A549 (cell line): ENCODE measurements around the gene FOXK1. TPM values are rescaled to one million over a fixed set of nuclear protein-coding genes. Genes with fewer than 3 reads are reported as not detected.
A peak's percentile ranks its signal among the peaks of the same experiment; 100 is the strongest.

Experiments used
- ATAC-seq, 2 experiments: fragments of 200-7000 bp in 1 of 2; fragments of >200 bp in 1 of 2; cut with Nextera tagmentation in 1 of 2; cut with Tn5 transposase in 1 of 2; 3 replicates each; pipeline versions ENCODE4 v1.8.0 to v1.9.1; 2018 to 2020; ENCODE audit warnings: mild to moderate bottlenecking in 1 of 2, moderate library complexity in 1 of 2
- CTCF ChIA-PET: fragments of 300-600 bp; sonication (Branson Sonifier 250); formaldehyde crosslinking; extraction: SDS; loops from one replicate; lab custom pipeline; 2021; ENCODE audit warnings: antibody characterized with exemption, inconsistent platforms; lab: Yijun Ruan, JAX
- POLR2A ChIA-PET: fragments of 350-600 bp; formaldehyde crosslinking; extraction: SDS; loops from one replicate; lab custom pipeline; 2021; ENCODE audit warnings: antibody characterized with exemption, inconsistent platforms; lab: Yijun Ruan, JAX
- DNase-seq, 2 experiments: peaks; one replicate each; pipeline versions ENCODE4 v3.0.0 to v3.0.0-alpha.2; 2011 to 2016; ENCODE audit warnings: low read depth in 1 of 2, low spot score in 1 of 2
- FAIRE-seq: peaks from 2 replicates; lab custom pipeline; 2011; peaks lifted over from hg19 to GRCh38; lab: Jason Lieb, UNC
- H3K27ac ChIP-seq, 2 experiments: fragments of >200 bp; sonication (Bioruptor Twin); formaldehyde crosslinking; 3 replicates each; pipeline ENCODE4 v1.5.1; 2016 to 2017
- H3K4me1 ChIP-seq: fragments of >200 bp; sonication (Bioruptor Twin); formaldehyde crosslinking; 3 replicates; pipeline ENCODE4 v1.6.1; 2016
- H3K4me2 ChIP-seq: fragments of >200 bp; sonication (Bioruptor Twin); formaldehyde crosslinking; 3 replicates; pipeline ENCODE4 v1.6.1; 2016
- H3K4me3 ChIP-seq: fragments of >200 bp; sonication (Bioruptor Twin); formaldehyde crosslinking; 3 replicates; pipeline ENCODE4 v1.5.1; 2016
- H3K9me3 ChIP-seq: fragments of >200 bp; sonication (Bioruptor Twin); formaldehyde crosslinking; 3 replicates; pipeline ENCODE4 v1.6.1; 2016
- BHLHE40 ChIP-seq: IDR thresholded peaks from 2 replicates; pipeline ENCODE4 v1.6.1; 2012; ENCODE audit warnings: low read depth, low read length, inconsistent platforms
- CBX8 ChIP-seq: fragments of 200-600 bp; sonication (generic); IDR thresholded peaks from 2 replicates; pipeline ENCODE4 v1.6.1; 2016
- CEBPB ChIP-seq, 2 experiments: fragments of >200 bp in 1 of 2; sonication (Bioruptor Twin) in 1 of 2; formaldehyde crosslinking in 1 of 2; IDR thresholded peaks; 2 replicates each; pipeline ENCODE4 v1.6.1; 2012 to 2016
- CHD4 ChIP-seq: fragments of 200-600 bp; sonication (generic); IDR thresholded peaks from 2 replicates; pipeline ENCODE4 v1.6.1; 2016; ENCODE audit warnings: antibody characterized with exemption, mild to moderate bottlenecking, borderline replicate concordance
- EHMT2 ChIP-seq: fragments of 200-600 bp; sonication (generic); IDR thresholded peaks from 2 replicates; pipeline ENCODE4 v1.6.1; 2016; ENCODE audit warnings: antibody characterized with exemption, low read depth, mild to moderate bottlenecking, moderate library complexity
- FOSB ChIP-seq: fragments of 250-450 bp; sonication (Bioruptor Pico); IDR thresholded peaks from 2 replicates; pipeline ENCODE4 v1.5.0; 2020; ENCODE audit warnings: mild to moderate bottlenecking, moderate library complexity
- FOXS1 ChIP-seq: fragments of 250-450 bp; sonication (Bioruptor Pico); IDR thresholded peaks from 2 replicates; pipeline ENCODE4 v1.5.0; 2020; ENCODE audit warnings: mild to moderate bottlenecking, moderate library complexity
- GATA3 ChIP-seq: IDR thresholded peaks from 2 replicates; pipeline ENCODE4 v1.6.1; 2012; ENCODE audit warnings: borderline replicate concordance
- HEYL ChIP-seq: fragments of 250-450 bp; sonication (Bioruptor Pico); IDR thresholded peaks from 2 replicates; pipeline ENCODE4 v1.8.0; 2021; ENCODE audit warnings: mild to moderate bottlenecking, moderate library complexity
- HOXA7 ChIP-seq: fragments of 250-450 bp; sonication (Bioruptor Pico); IDR thresholded peaks from 2 replicates; pipeline ENCODE4 v1.5.0; 2020; ENCODE audit warnings: mild to moderate bottlenecking, moderate library complexity
- JUN ChIP-seq, 2 experiments: fragments of >200 bp; sonication (Bioruptor Twin); formaldehyde crosslinking; IDR thresholded peaks; 2 replicates in 1 of 2; 3 replicates in 1 of 2; pipeline ENCODE4 v1.6.1; 2016 to 2017
- JUNB ChIP-seq: fragments of >200 bp; sonication (Bioruptor Twin); formaldehyde crosslinking; IDR thresholded peaks from 2 replicates; pipeline ENCODE4 v1.6.1; 2016
- KDM1A ChIP-seq: fragments of 200-600 bp; sonication (generic); IDR thresholded peaks from 2 replicates; pipeline ENCODE4 v1.6.1; 2016; ENCODE audit warnings: low read depth, mild to moderate bottlenecking
- KDM5A ChIP-seq: fragments of 200-600 bp; sonication (generic); IDR thresholded peaks from 2 replicates; pipeline ENCODE4 v1.6.1; 2016; ENCODE audit warnings: antibody characterized with exemption, mild to moderate bottlenecking
- MYC ChIP-seq: IDR thresholded peaks from 2 replicates; pipeline ENCODE4 v1.6.1; 2012; ENCODE audit warnings: mild to moderate bottlenecking, inconsistent platforms, low read length, improper control_type of control experiment, borderline replicate concordance
- NPAS2 ChIP-seq: fragments of 250-450 bp; sonication (Bioruptor Pico); IDR thresholded peaks from 2 replicates; pipeline ENCODE4 v1.8.0; 2022; ENCODE audit warnings: mild to moderate bottlenecking, moderate library complexity, borderline replicate concordance
- POLR2AphosphoS2 ChIP-seq: conservative IDR thresholded peaks from 2 replicates; pipeline ENCODE4 v1.6.1; 2012; ENCODE audit warnings: low read length, improper control_type of control experiment, inconsistent platforms
- RAD21 ChIP-seq, 2 experiments: fragments of >200 bp in 1 of 2; sonication (Bioruptor Twin) in 1 of 2; formaldehyde crosslinking in 1 of 2; IDR thresholded peaks in 1 of 2; conservative IDR thresholded peaks in 1 of 2; 2 replicates in 1 of 2; 3 replicates in 1 of 2; pipeline ENCODE4 v1.6.1; 2012 to 2018; ENCODE audit warnings: inconsistent platforms in 1 of 2
- RARB ChIP-seq: fragments of 250-450 bp; sonication (Bioruptor Pico); IDR thresholded peaks from 2 replicates; pipeline ENCODE4 v1.8.0; 2021; ENCODE audit warnings: mild to moderate bottlenecking, moderate library complexity
- RCOR1 ChIP-seq: fragments of 150-350 bp; IDR thresholded peaks from 2 replicates; pipeline ENCODE4 v1.6.1; 2014; ENCODE audit warnings: antibody characterized with exemption, low read length, low read depth
- TFCP2L1 ChIP-seq: fragments of 250-450 bp; sonication (Bioruptor Pico); IDR thresholded peaks from 2 replicates; pipeline ENCODE4 v1.5.0; 2021; ENCODE audit warnings: mild to moderate bottlenecking
- TP53 ChIP-seq: fragments of 250-450 bp; sonication (Bioruptor Pico); IDR thresholded peaks from 2 replicates; pipeline ENCODE4 v1.5.0; 2021; ENCODE audit warnings: mild to moderate bottlenecking, moderate library complexity
- ZC3H11A ChIP-seq: fragments of 450-650 bp; IDR thresholded peaks from 2 replicates; pipeline ENCODE4 v1.6.1; 2014; ENCODE audit warnings: antibody characterized with exemption, mild to moderate bottlenecking
- ZSCAN20 ChIP-seq: fragments of 250-450 bp; sonication (Bioruptor Pico); IDR thresholded peaks from 2 replicates; pipeline ENCODE4 v1.8.0; 2022; ENCODE audit warnings: mild to moderate bottlenecking, moderate library complexity
- WGBS: methylation state at CpG from one replicate; pipeline ENCODE4 v1.1.6; 2017; ENCODE audit errors: missing lambda C conversion rate; 5-methylcytosine and 5-hydroxymethylcytosine counted together
- polyA plus RNA-seq, 4 experiments: library from polyadenylated mRNA; depleted of rRNA in 3 of 4; stranded (reverse); fragments of >200 nt; fragmentation: RNase III in 1 of 4; extraction: RNeasy Plus Mini Kit Qiagen cat#74134 plus additional on column Dnase treatment in 1 of 4; gene quantifications; 2 replicates in 3 of 4; 3 replicates in 1 of 4; pipeline ENCODE4 v1.2.3, GENCODE V29; 2011 to 2017
- TF ChIP-seq, protein P1 (sequence below): fragments of 250-450 bp; sonication (Bioruptor Pico); IDR thresholded peaks from 2 replicates; pipeline ENCODE4 v1.5.0; 2021; ENCODE audit warnings: mild to moderate bottlenecking, moderate library complexity, borderline replicate concordance
- TF ChIP-seq, protein P2 (sequence below): fragments of 150-350 bp; IDR thresholded peaks from 2 replicates; pipeline ENCODE4 v1.6.1; 2014; ENCODE audit warnings: low read depth, mild to moderate bottlenecking, low read length
- TF ChIP-seq, protein P3 (sequence below): IDR thresholded peaks from 2 replicates; pipeline ENCODE4 v1.6.1; 2012
- TF ChIP-seq, protein P4 (sequence below): IDR thresholded peaks from 2 replicates; pipeline ENCODE4 v1.6.1; 2012
- TF ChIP-seq, protein P5 (sequence below): fragments of 450-650 bp; IDR thresholded peaks from 2 replicates; pipeline ENCODE4 v1.6.1; 2014; ENCODE audit warnings: antibody characterized with exemption
- TF ChIP-seq, protein P6 (sequence below): fragments of 250-450 bp; sonication (Bioruptor Pico); IDR thresholded peaks from 2 replicates; pipeline ENCODE4 v1.5.0; 2020; ENCODE audit warnings: low read depth, mild to moderate bottlenecking, moderate library complexity
- TF ChIP-seq, protein P7 (sequence below): fragments of >200 bp; sonication (Bioruptor Twin); formaldehyde crosslinking; IDR thresholded peaks from 3 replicates; pipeline ENCODE4 v1.6.1; 2016
- TF ChIP-seq, protein P8 (sequence below): IDR thresholded peaks from 2 replicates; pipeline ENCODE4 v1.6.1; 2012; ENCODE audit warnings: low read depth, borderline replicate concordance

Gene FOXK1
- polyA plus RNA-seq, 2 of the 4 experiments (the other 2 are of a cell fraction), result 6.8 to 10.9 TPM

DNA sequence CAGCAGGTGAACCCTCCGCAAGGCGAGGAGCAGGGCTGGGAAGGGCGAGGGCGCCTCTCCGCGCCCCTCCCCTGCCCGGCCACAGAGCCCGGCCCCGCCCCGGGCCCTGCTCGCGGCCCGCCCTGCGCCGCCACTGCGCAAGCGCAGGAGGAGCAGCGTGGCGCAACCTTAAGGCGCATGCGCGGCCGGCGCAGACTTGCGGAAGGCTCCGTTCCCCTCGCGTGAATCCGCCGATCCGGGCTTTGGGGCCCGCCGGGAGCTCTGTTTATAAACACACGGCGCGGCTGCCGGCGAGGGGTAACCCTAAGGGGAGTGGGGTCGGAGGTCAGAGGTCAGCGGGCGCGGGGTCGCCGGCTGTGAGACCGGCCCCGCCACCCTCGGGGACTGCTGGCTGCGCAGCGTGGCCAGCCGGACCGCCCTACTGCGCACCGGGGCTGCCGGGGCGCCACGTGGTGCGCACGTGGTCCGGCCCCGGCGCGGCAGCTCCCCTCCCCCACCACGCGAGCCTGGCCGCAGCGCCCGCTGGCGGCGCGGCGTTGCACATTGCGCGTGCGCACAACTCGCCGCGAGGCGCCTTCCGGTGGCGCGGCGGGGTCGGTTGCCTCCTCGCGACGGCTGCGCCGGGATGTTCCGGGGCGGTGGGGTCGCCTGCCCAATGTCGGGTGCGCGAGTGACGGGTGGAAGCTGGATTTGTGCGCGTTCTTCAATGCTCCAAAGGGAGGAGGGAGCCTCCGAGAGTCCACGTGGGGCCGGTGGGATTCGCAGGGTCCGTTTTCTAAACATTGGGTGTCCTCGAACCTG, 40.2 kb upstream of the FOXK1 start:
- ChIA-PET POLR2A (interaction anchor here (0.5 to 2.3 kb wide), 25 partner anchors 10 to 1768 kb away, joined by 3 to 48 read pairs (median 4); partner anchors contain the start of genes AP5Z1 and FOXK1), CTCF (interaction anchor here (0.8 to 2.6 kb wide), 30 partner anchors 10 to 1856 kb away, joined by 3 to 26 read pairs (median 5); partner anchors contain the start of genes AP5Z1 and FOXK1)
- FAIRE-seq, result no peak
- TF ChIP-seq, protein P1, sequence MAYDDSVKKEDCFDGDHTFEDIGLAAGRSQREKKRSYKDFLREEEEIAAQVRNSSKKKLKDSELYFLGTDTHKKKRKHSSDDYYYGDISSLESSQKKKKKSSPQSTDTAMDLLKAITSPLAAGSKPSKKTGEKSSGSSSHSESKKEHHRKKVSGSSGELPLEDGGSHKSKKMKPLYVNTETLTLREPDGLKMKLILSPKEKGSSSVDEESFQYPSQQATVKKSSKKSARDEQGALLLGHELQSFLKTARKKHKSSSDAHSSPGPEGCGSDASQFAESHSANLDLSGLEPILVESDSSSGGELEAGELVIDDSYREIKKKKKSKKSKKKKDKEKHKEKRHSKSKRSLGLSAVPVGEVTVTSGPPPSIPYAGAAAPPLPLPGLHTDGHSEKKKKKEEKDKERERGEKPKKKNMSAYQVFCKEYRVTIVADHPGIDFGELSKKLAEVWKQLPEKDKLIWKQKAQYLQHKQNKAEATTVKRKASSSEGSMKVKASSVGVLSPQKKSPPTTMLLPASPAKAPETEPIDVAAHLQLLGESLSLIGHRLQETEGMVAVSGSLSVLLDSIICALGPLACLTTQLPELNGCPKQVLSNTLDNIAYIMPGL (CRISPR knock-in tag), result no peak
- TF ChIP-seq EHMT2 (no peak), FOXS1 (CRISPR knock-in tag) (peak; percentile 76), GATA3 (no peak), BHLHE40 (no peak), RCOR1 (0 out of 2 replicates have a peak, but pooled peaks have one; percentile 81), HEYL (no peak), ZC3H11A (no peak), CEBPB (IDR thresholded peaks at IDR 0.05) (no peak), CBX8 (no peak), KDM5A (no peak), HOXA7 (CRISPR knock-in tag) (no peak), FOSB (CRISPR knock-in tag) (no peak), JUNB (no peak), JUN (IDR thresholded peaks at IDR 0.05) (peak; percentile 95 to 96), KDM1A (peak; percentile 88; the same call in 1 of the 2 replicates), POLR2AphosphoS2 (no peak), TP53 (peak; percentile 89), RAD21 (conservative IDR thresholded peaks at IDR 0.05 in 1 of 2, IDR thresholded peaks at IDR 0.05 in 1 of 2) (peak in 1 of 2 experiments; percentile 46; a peak in 2 of 5 replicates), RARB (CRISPR knock-in tag) (no peak), MYC (peak; percentile 100), ZSCAN20 (peak; percentile 62; the same call in 1 of the 2 replicates), NPAS2 (CRISPR knock-in tag) (peak; percentile 92), CHD4 (no peak), TFCP2L1 (CRISPR knock-in tag) (no peak)
- TF ChIP-seq, protein P2, sequence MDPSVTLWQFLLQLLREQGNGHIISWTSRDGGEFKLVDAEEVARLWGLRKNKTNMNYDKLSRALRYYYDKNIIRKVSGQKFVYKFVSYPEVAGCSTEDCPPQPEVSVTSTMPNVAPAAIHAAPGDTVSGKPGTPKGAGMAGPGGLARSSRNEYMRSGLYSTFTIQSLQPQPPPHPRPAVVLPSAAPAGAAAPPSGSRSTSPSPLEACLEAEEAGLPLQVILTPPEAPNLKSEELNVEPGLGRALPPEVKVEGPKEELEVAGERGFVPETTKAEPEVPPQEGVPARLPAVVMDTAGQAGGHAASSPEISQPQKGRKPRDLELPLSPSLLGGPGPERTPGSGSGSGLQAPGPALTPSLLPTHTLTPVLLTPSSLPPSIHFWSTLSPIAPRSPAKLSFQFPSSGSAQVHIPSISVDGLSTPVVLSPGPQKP, result no peak
- TF ChIP-seq, protein P3, sequence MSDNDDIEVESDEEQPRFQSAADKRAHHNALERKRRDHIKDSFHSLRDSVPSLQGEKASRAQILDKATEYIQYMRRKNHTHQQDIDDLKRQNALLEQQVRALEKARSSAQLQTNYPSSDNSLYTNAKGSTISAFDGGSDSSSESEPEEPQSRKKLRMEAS, result peak; percentile 100
- TF ChIP-seq, protein P4, sequence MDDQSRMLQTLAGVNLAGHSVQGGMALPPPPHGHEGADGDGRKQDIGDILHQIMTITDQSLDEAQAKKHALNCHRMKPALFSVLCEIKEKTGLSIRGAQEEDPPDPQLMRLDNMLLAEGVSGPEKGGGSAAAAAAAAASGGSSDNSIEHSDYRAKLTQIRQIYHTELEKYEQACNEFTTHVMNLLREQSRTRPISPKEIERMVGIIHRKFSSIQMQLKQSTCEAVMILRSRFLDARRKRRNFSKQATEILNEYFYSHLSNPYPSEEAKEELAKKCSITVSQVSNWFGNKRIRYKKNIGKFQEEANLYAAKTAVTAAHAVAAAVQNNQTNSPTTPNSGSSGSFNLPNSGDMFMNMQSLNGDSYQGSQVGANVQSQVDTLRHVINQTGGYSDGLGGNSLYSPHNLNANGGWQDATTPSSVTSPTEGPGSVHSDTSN, result no peak
- TF ChIP-seq, protein P5, sequence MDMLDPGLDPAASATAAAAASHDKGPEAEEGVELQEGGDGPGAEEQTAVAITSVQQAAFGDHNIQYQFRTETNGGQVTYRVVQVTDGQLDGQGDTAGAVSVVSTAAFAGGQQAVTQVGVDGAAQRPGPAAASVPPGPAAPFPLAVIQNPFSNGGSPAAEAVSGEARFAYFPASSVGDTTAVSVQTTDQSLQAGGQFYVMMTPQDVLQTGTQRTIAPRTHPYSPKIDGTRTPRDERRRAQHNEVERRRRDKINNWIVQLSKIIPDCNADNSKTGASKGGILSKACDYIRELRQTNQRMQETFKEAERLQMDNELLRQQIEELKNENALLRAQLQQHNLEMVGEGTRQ, result peak; percentile 36; the same call in 1 of the 2 replicates
- TF ChIP-seq, protein P6, sequence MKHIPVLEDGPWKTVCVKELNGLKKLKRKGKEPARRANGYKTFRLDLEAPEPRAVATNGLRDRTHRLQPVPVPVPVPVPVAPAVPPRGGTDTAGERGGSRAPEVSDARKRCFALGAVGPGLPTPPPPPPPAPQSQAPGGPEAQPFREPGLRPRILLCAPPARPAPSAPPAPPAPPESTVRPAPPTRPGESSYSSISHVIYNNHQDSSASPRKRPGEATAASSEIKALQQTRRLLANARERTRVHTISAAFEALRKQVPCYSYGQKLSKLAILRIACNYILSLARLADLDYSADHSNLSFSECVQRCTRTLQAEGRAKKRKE (CRISPR knock-in tag), result peak; percentile 92
- TF ChIP-seq, protein P7, sequence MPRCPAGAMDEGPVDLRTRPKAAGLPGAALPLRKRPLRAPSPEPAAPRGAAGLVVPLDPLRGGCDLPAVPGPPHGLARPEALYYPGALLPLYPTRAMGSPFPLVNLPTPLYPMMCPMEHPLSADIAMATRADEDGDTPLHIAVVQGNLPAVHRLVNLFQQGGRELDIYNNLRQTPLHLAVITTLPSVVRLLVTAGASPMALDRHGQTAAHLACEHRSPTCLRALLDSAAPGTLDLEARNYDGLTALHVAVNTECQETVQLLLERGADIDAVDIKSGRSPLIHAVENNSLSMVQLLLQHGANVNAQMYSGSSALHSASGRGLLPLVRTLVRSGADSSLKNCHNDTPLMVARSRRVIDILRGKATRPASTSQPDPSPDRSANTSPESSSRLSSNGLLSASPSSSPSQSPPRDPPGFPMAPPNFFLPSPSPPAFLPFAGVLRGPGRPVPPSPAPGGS, result peak; percentile 79
- TF ChIP-seq, protein P8, sequence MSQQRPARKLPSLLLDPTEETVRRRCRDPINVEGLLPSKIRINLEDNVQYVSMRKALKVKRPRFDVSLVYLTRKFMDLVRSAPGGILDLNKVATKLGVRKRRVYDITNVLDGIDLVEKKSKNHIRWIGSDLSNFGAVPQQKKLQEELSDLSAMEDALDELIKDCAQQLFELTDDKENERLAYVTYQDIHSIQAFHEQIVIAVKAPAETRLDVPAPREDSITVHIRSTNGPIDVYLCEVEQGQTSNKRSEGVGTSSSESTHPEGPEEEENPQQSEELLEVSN, result peak; percentile 91

More for the DNA sequence above, 40.2 kb upstream of the FOXK1 start:
- H3K27ac ChIP-seq, result peak overlapping the region; percentile 89 to 98
- H3K4me2 ChIP-seq, result peak overlapping the region; percentile 78
- H3K9me3 ChIP-seq, result no peaks in the 10 kb centered on the region
- peak overlapping the region; percentile 57 for H3K4me3 ChIP-seq
- DNase-seq, result peak; percentile 73 to 96
- peaks cover 9% of the 10 kb centered on the region; the same call in 1 of the 3 replicates for H3K4me1 ChIP-seq
- ATAC-seq, result peak; percentile 95 to 96
- 2% methylated on average over 16 of the region's 103 CpGs for WGBS
